Large intestine (tissue), 3 donors: ENCODE results near the gene KIF16B. TPM values are rescaled to one million over a fixed set of nuclear protein-coding genes. Genes with fewer than 3 reads are reported as not detected.

Experiments used
- DNase-seq, 2 donors: peaks; one replicate each; pipeline versions ENCODE4 v3.0.0 to v3.0.0-alpha.2; 2013
- H3K27ac ChIP-seq: one replicate; pipeline ENCODE4 v1.5.1; 2013; ENCODE audit warnings: low read length
- H3K27me3 ChIP-seq: 2 replicates; pipeline ENCODE4 v1.6.1; 2013; ENCODE audit warnings: low read length; ENCODE audit not compliant: control insufficient read depth, insufficient read depth
- H3K36me3 ChIP-seq: 2 replicates; pipeline ENCODE4 v1.6.1; 2013; ENCODE audit warnings: low read length; ENCODE audit not compliant: control insufficient read depth, insufficient read depth
- H3K4me1 ChIP-seq: one replicate; pipeline ENCODE4 v1.6.1; 2013; ENCODE audit warnings: low read length; ENCODE audit not compliant: control insufficient read depth, insufficient read depth
- H3K4me3 ChIP-seq: one replicate; pipeline ENCODE4 v1.5.1; 2013; ENCODE audit warnings: low read length
- H3K9me3 ChIP-seq: one replicate; pipeline ENCODE4 v1.6.1; 2013; ENCODE audit warnings: mild to moderate bottlenecking, low read depth, low read length, moderate library complexity; ENCODE audit not compliant: control insufficient read depth
- WGBS: methylation state at CpG from one replicate; pipeline ENCODE4 v1.1.5; 2013; ENCODE audit warnings: low lambda C conversion rate; ENCODE audit not compliant: insufficient coverage; 5-methylcytosine and 5-hydroxymethylcytosine counted together
- polyA plus RNA-seq: library from polyadenylated mRNA; unstranded; fragments of 120-200 nt; gene quantifications from one replicate; pipeline ENCODE4 v1.2.1, GENCODE V29; 2013

KIF16B gene
- polyA plus RNA-seq, 1 donor = 21.0 TPM

- Histone ChIP-seq H3K9me3 (no peaks in the 10 kb centered on the region), H3K4me3 (no peak overlapping the region), H3K36me3 (peaks cover 10% of the 10 kb centered on the region), H3K4me1 (no peaks in the 10 kb centered on the region), H3K27me3 (no peaks in the 10 kb centered on the region), H3K27ac (no peak overlapping the region)
- no CpG with 5 or more reads among the region's 8 CpGs for WGBS
- DNase-seq = no peak
Observed at GRCh38 chr20:16392346-16392745, 180.9 kb downstream of the KIF16B start.

GRCh38 chr20:16390991-16391390, 182.3 kb downstream of the KIF16B start:
- DNase-seq = no peak
- no peak overlapping the region for H3K4me3 ChIP-seq
- H3K27me3 ChIP-seq = no peaks in the 10 kb centered on the region
- H3K27ac ChIP-seq = no peak overlapping the region
- peaks cover 14% of the 10 kb centered on the region for H3K36me3 ChIP-seq
- H3K9me3 ChIP-seq = no peaks in the 10 kb centered on the region
- H3K4me1 ChIP-seq = no peaks in the 10 kb centered on the region
- WGBS = 33% methylated on average over 1 of the region's 4 CpGs

- Histone ChIP-seq H3K36me3 (peaks cover 24% of the 10 kb centered on the region), H3K27me3 (no peaks in the 10 kb centered on the region), H3K27ac (no peak overlapping the region), H3K4me3 (no peak overlapping the region), H3K4me1 (no peaks in the 10 kb centered on the region), H3K9me3 (no peaks in the 10 kb centered on the region)
- WGBS = 100% methylated on average over 1 of the region's 6 CpGs
- DNase-seq = no peak
Observed at GRCh38 chr20:16388731-16389130, 184.5 kb downstream of the KIF16B start.

- H3K27ac ChIP-seq = no peak overlapping the region
- H3K36me3 ChIP-seq = peaks cover 25% of the 10 kb centered on the region
- H3K27me3 ChIP-seq = no peaks in the 10 kb centered on the region
- no peak overlapping the region for H3K4me3 ChIP-seq
- no peak for DNase-seq
- no peaks in the 10 kb centered on the region for H3K9me3 ChIP-seq
- no peaks in the 10 kb centered on the region for H3K4me1 ChIP-seq
- 96% methylated on average over 3 of the region's 6 CpGs for WGBS
Observed at GRCh38 chr20:16387666-16388065, 185.6 kb downstream of the KIF16B start.

GRCh38 chr20:16385891-16386290, 187.4 kb downstream of the KIF16B start:
- no peak for DNase-seq
- H3K36me3 ChIP-seq = peaks cover 18% of the 10 kb centered on the region

GRCh38 chr20:16385462-16385861, 187.8 kb downstream of the KIF16B start:
- H3K9me3 ChIP-seq = no peaks in the 10 kb centered on the region
- no peak overlapping the region for H3K4me3 ChIP-seq
- no peak overlapping the region for H3K27ac ChIP-seq
- peaks cover 15% of the 10 kb centered on the region for H3K36me3 ChIP-seq
- no peaks in the 10 kb centered on the region for H3K4me1 ChIP-seq
- DNase-seq = no peak
- H3K27me3 ChIP-seq = no peaks in the 10 kb centered on the region
- no CpG with 5 or more reads among the region's 4 CpGs for WGBS

More at GRCh38 chr20:16385891-16386290, 187.4 kb downstream of the KIF16B start:
- Histone ChIP-seq H3K27me3 (no peaks in the 10 kb centered on the region), H3K4me3 (no peak overlapping the region), H3K27ac (no peak overlapping the region), H3K9me3 (no peaks in the 10 kb centered on the region), H3K4me1 (no peaks in the 10 kb centered on the region)
- WGBS = 67% methylated on average over 3 of the region's 5 CpGs

GRCh38 chr20:16381444-16381843, 191.8 kb downstream of the KIF16B start:
- peak in 1 of 2 donors; percentile 27 for DNase-seq
- 67% methylated on average over 2 of the region's 2 CpGs for WGBS

GRCh38 chr20:16378712-16379370, 194.4 kb downstream of the KIF16B start:
- Histone ChIP-seq H3K36me3 (peaks cover 46% of the 10 kb centered on the region), H3K4me3 (no peak overlapping the region), H3K27ac (no peak overlapping the region), H3K27me3 (no peaks in the 10 kb centered on the region), H3K4me1 (no peaks in the 10 kb centered on the region), H3K9me3 (no peaks in the 10 kb centered on the region)
- 93% methylated on average over 6 of the region's 7 CpGs for WGBS
- no peak for DNase-seq

More at GRCh38 chr20:16381444-16381843, 191.8 kb downstream of the KIF16B start:
- Histone ChIP-seq H3K4me3 (no peak overlapping the region), H3K27ac (no peak overlapping the region), H3K4me1 (no peaks in the 10 kb centered on the region), H3K9me3 (no peaks in the 10 kb centered on the region), H3K36me3 (peaks cover 31% of the 10 kb centered on the region), H3K27me3 (no peaks in the 10 kb centered on the region)

GRCh38 chr20:16378122-16378521, 195.1 kb downstream of the KIF16B start:
- DNase-seq = no peak

GRCh38 chr20:16369441-16369840, 203.8 kb downstream of the KIF16B start:
- no peak for DNase-seq
- Histone ChIP-seq H3K4me3 (no peak overlapping the region), H3K9me3 (no peaks in the 10 kb centered on the region), H3K36me3 (peaks cover 16% of the 10 kb centered on the region), H3K4me1 (peaks cover 5% of the 10 kb centered on the region), H3K27me3 (no peaks in the 10 kb centered on the region), H3K27ac (no peak overlapping the region)
- WGBS = no CpG with 5 or more reads among the region's 1 CpG

More at GRCh38 chr20:16378122-16378521, 195.1 kb downstream of the KIF16B start:
- Histone ChIP-seq H3K27ac (no peak overlapping the region), H3K9me3 (no peaks in the 10 kb centered on the region), H3K4me3 (no peak overlapping the region), H3K36me3 (peaks cover 47% of the 10 kb centered on the region), H3K27me3 (no peaks in the 10 kb centered on the region), H3K4me1 (no peaks in the 10 kb centered on the region)
- WGBS = no CpG with 5 or more reads among the region's 1 CpG
